ENCODE measurements around the gene GJA4.

Gene GJA4

GRCh38 chr1:34800214-34800613 lies 7.4 kb downstream of the GJA4 start:
- no peak overlapping the region for H2AK5ac ChIP-seq (ENCODE audit: low read depth, low read length)
- no peak overlapping the region for H3K27ac ChIP-seq (replicated peaks; ENCODE audit: low read length)
- H3K4me2 ChIP-seq (ENCODE audit: insufficient read depth, low read length, poor library complexity, severe bottlenecking), result no peak overlapping the region
- H3K9ac ChIP-seq (ENCODE audit: low read depth, low read length, poor library complexity), result no peak overlapping the region
- H3K4me1 ChIP-seq (ENCODE audit: control insufficient read depth in 2 of 2, insufficient read depth in 1 of 2, low read depth in 1 of 2, low read length in 2 of 2), result peaks cover 8 to 11% of the 10 kb centered on the region in 2 donors
- no peak overlapping the region for H4K91ac ChIP-seq (ENCODE audit: low read depth, low read length, poor library complexity)
- H3K4me3 ChIP-seq (ENCODE audit: low read length in 2 of 2), result no peak overlapping the region
- no peak overlapping the region for H3K4ac ChIP-seq (ENCODE audit: low read length)
- H2BK5ac ChIP-seq (ENCODE audit: low read length), result no peak overlapping the region
- peaks cover 0 to 4% (median 0%) of the 10 kb centered on the region in 3 experiments for H3K27me3 ChIP-seq (ENCODE audit: control insufficient read depth in 3 of 3, insufficient read depth in 3 of 3, low read depth in 1 of 3, low read length in 3 of 3)
- no peak overlapping the region for H2BK15ac ChIP-seq (ENCODE audit: low read length)
- no peak overlapping the region for H2BK12ac ChIP-seq (ENCODE audit: low read length)
- H4K8ac ChIP-seq (ENCODE audit: low read depth, low read length), result no peak overlapping the region
- no peak overlapping the region for H3K14ac ChIP-seq (ENCODE audit: low read length)
- H3K18ac ChIP-seq (ENCODE audit: low read length), result no peak overlapping the region
- H3K79me1 ChIP-seq (ENCODE audit: low read depth, low read length), result peaks cover 2% of the 10 kb centered on the region
- H2AFZ ChIP-seq (ENCODE audit: low read length), result no peak overlapping the region
- no peak for DNase-seq (ENCODE audit: low spot score)
- H2BK120ac ChIP-seq (ENCODE audit: low read depth, low read length), result no peak overlapping the region
- peaks cover 0 to 10% of the 10 kb centered on the region in 2 donors for H3K9me3 ChIP-seq (replicated peaks in 1 of 2; ENCODE audit: control insufficient read depth in 2 of 2, insufficient read depth in 1 of 2, low read depth in 1 of 2, low read length in 2 of 2)
- H3K36me3 ChIP-seq (replicated peaks in 1 of 2; ENCODE audit: control insufficient read depth in 2 of 2, insufficient read depth in 2 of 2, low read length in 2 of 2), result no peaks in the 10 kb centered on the region
- no peak overlapping the region for H3K23ac ChIP-seq (ENCODE audit: low read depth, low read length, poor library complexity)
- no CpG with 5 or more reads among the region's 6 CpGs for WGBS, 2 donors (ENCODE audit: extremely low coverage in 2 of 2, insufficient read length in 2 of 2, insufficient replicate concordance in 1 of 2)

- no CpG with 5 or more reads among the region's 3 CpGs for WGBS, 2 donors (ENCODE audit: extremely low coverage in 2 of 2, insufficient read length in 2 of 2, insufficient replicate concordance in 1 of 2)
- no peak overlapping the region for H3K27ac ChIP-seq (replicated peaks; ENCODE audit: low read length)
- H3K14ac ChIP-seq (ENCODE audit: low read length), result no peak overlapping the region
- H3K79me1 ChIP-seq (ENCODE audit: low read depth, low read length), result peaks cover 2% of the 10 kb centered on the region
- H2BK15ac ChIP-seq (ENCODE audit: low read length), result no peak overlapping the region
- peaks cover 0 to 5% of the 10 kb centered on the region in 2 donors for H3K4me1 ChIP-seq (ENCODE audit: control insufficient read depth in 2 of 2, insufficient read depth in 1 of 2, low read depth in 1 of 2, low read length in 2 of 2)
- no peak overlapping the region for H3K9ac ChIP-seq (ENCODE audit: low read depth, low read length, poor library complexity)
- H3K27me3 ChIP-seq (ENCODE audit: control insufficient read depth in 3 of 3, insufficient read depth in 3 of 3, low read depth in 1 of 3, low read length in 3 of 3), result peaks cover 0 to 2% (median 0%) of the 10 kb centered on the region in 3 experiments
- no peak overlapping the region for H2BK5ac ChIP-seq (ENCODE audit: low read length)
- H3K4ac ChIP-seq (ENCODE audit: low read length), result no peak overlapping the region
- H3K9me3 ChIP-seq (replicated peaks in 1 of 2; ENCODE audit: control insufficient read depth in 2 of 2, insufficient read depth in 1 of 2, low read depth in 1 of 2, low read length in 2 of 2), result peaks cover 0 to 10% of the 10 kb centered on the region in 2 donors
- no peak overlapping the region for H2AFZ ChIP-seq (ENCODE audit: low read length)
- H4K91ac ChIP-seq (ENCODE audit: low read depth, low read length, poor library complexity), result no peak overlapping the region
- H2BK12ac ChIP-seq (ENCODE audit: low read length), result no peak overlapping the region
- no peak overlapping the region for H4K8ac ChIP-seq (ENCODE audit: low read depth, low read length)
- no peak overlapping the region for H2BK120ac ChIP-seq (ENCODE audit: low read depth, low read length)
- H3K4me3 ChIP-seq (ENCODE audit: low read length in 2 of 2), result no peak overlapping the region
- no peaks in the 10 kb centered on the region for H3K36me3 ChIP-seq (replicated peaks in 1 of 2; ENCODE audit: control insufficient read depth in 2 of 2, insufficient read depth in 2 of 2, low read length in 2 of 2)
- H3K18ac ChIP-seq (ENCODE audit: low read length), result no peak overlapping the region
- H3K4me2 ChIP-seq (ENCODE audit: insufficient read depth, low read length, poor library complexity, severe bottlenecking), result no peak overlapping the region
- H3K23ac ChIP-seq (ENCODE audit: low read depth, low read length, poor library complexity), result no peak overlapping the region
- no peak overlapping the region for H2AK5ac ChIP-seq (ENCODE audit: low read depth, low read length)
- no peak for DNase-seq (ENCODE audit: low spot score)
Observed at GRCh38 chr1:34803770-34804169, 11.0 kb downstream of the GJA4 start.

GRCh38 chr1:34806396-34806795 lies 13.6 kb downstream of the GJA4 start:
- no peak overlapping the region for H4K8ac ChIP-seq (ENCODE audit: low read depth, low read length)
- no peaks in the 10 kb centered on the region for H3K36me3 ChIP-seq (replicated peaks in 1 of 2; ENCODE audit: control insufficient read depth in 2 of 2, insufficient read depth in 2 of 2, low read length in 2 of 2)
- no peak overlapping the region for H2BK120ac ChIP-seq (ENCODE audit: low read depth, low read length)
- H2BK15ac ChIP-seq (ENCODE audit: low read length), result no peak overlapping the region
- no peak overlapping the region for H2BK12ac ChIP-seq (ENCODE audit: low read length)
- no peak overlapping the region for H3K4ac ChIP-seq (ENCODE audit: low read length)
- no peak overlapping the region for H2AFZ ChIP-seq (ENCODE audit: low read length)
- H2BK5ac ChIP-seq (ENCODE audit: low read length), result no peak overlapping the region
- H3K23ac ChIP-seq (ENCODE audit: low read depth, low read length, poor library complexity), result no peak overlapping the region
- no peak overlapping the region for H4K91ac ChIP-seq (ENCODE audit: low read depth, low read length, poor library complexity)
- H3K14ac ChIP-seq (ENCODE audit: low read length), result no peak overlapping the region
- H3K79me1 ChIP-seq (ENCODE audit: low read depth, low read length), result no peaks in the 10 kb centered on the region
- peaks cover 0 to 2% (median 0%) of the 10 kb centered on the region in 3 experiments for H3K27me3 ChIP-seq (ENCODE audit: control insufficient read depth in 3 of 3, insufficient read depth in 3 of 3, low read depth in 1 of 3, low read length in 3 of 3)
- DNase-seq (ENCODE audit: low spot score), result no peak
- H3K4me3 ChIP-seq (ENCODE audit: low read length in 2 of 2), result no peak overlapping the region
- H3K9ac ChIP-seq (ENCODE audit: low read depth, low read length, poor library complexity), result no peak overlapping the region
- H3K18ac ChIP-seq (ENCODE audit: low read length), result no peak overlapping the region
- H2AK5ac ChIP-seq (ENCODE audit: low read depth, low read length), result no peak overlapping the region
- H3K4me1 ChIP-seq (ENCODE audit: control insufficient read depth in 2 of 2, insufficient read depth in 1 of 2, low read depth in 1 of 2, low read length in 2 of 2), result peaks cover 0 to 5% of the 10 kb centered on the region in 2 donors
- no CpG with 5 or more reads among the region's 3 CpGs for WGBS, 2 donors (ENCODE audit: extremely low coverage in 2 of 2, insufficient read length in 2 of 2, insufficient replicate concordance in 1 of 2)
- H3K9me3 ChIP-seq (replicated peaks in 1 of 2; ENCODE audit: control insufficient read depth in 2 of 2, insufficient read depth in 1 of 2, low read depth in 1 of 2, low read length in 2 of 2), result peaks cover 0 to 10% of the 10 kb centered on the region in 2 donors
- H3K4me2 ChIP-seq (ENCODE audit: insufficient read depth, low read length, poor library complexity, severe bottlenecking), result no peak overlapping the region
- H3K27ac ChIP-seq (replicated peaks; ENCODE audit: low read length), result no peak overlapping the region

GRCh38 chr1:34808051-34808810 lies 15.4 kb downstream of the GJA4 start:
- Histone ChIP-seq H2BK15ac (ENCODE audit: low read length) (no peak overlapping the region), H3K79me1 (ENCODE audit: low read depth, low read length) (no peaks in the 10 kb centered on the region), H3K4me2 (ENCODE audit: insufficient read depth, low read length, poor library complexity, severe bottlenecking) (no peak overlapping the region), H3K23ac (ENCODE audit: low read depth, low read length, poor library complexity) (no peak overlapping the region), H3K36me3 (replicated peaks in 1 of 2; ENCODE audit: control insufficient read depth in 2 of 2, insufficient read depth in 2 of 2, low read length in 2 of 2) (no peaks in the 10 kb centered on the region), H3K14ac (ENCODE audit: low read length) (no peak overlapping the region), H3K4me1 (ENCODE audit: control insufficient read depth in 2 of 2, insufficient read depth in 1 of 2, low read depth in 1 of 2, low read length in 2 of 2) (peaks cover 0 to 5% of the 10 kb centered on the region in 2 donors), H4K8ac (ENCODE audit: low read depth, low read length) (no peak overlapping the region), H4K91ac (ENCODE audit: low read depth, low read length, poor library complexity) (no peak overlapping the region), H2BK12ac (ENCODE audit: low read length) (no peak overlapping the region), H2BK5ac (ENCODE audit: low read length) (no peak overlapping the region), H2BK120ac (ENCODE audit: low read depth, low read length) (no peak overlapping the region), H3K27me3 (ENCODE audit: control insufficient read depth in 3 of 3, insufficient read depth in 3 of 3, low read depth in 1 of 3, low read length in 3 of 3) (no peaks in the 10 kb centered on the region), H3K4ac (ENCODE audit: low read length) (no peak overlapping the region), H3K18ac (ENCODE audit: low read length) (peak overlapping the region; percentile 5), H2AK5ac (ENCODE audit: low read depth, low read length) (peak overlapping the region; percentile 61), H3K9ac (ENCODE audit: low read depth, low read length, poor library complexity) (no peak overlapping the region), H3K4me3 (ENCODE audit: low read length in 2 of 2) (no peak overlapping the region), H2AFZ (ENCODE audit: low read length) (no peak overlapping the region), H3K27ac (replicated peaks; ENCODE audit: low read length) (no peak overlapping the region), H3K9me3 (replicated peaks in 1 of 2; ENCODE audit: control insufficient read depth in 2 of 2, insufficient read depth in 1 of 2, low read depth in 1 of 2, low read length in 2 of 2) (peaks cover 0 to 7% of the 10 kb centered on the region in 2 donors)
- no CpG with 5 or more reads among the region's 9 CpGs for WGBS, 2 donors (ENCODE audit: extremely low coverage in 2 of 2, insufficient read length in 2 of 2, insufficient replicate concordance in 1 of 2)
- no peak for DNase-seq (ENCODE audit: low spot score)

All from neuronal stem cell (in vitro differentiated cells).